HCT116 (cell line): ENCODE results near the gene RASSF6. TPM values are rescaled to one million over a fixed set of nuclear protein-coding genes. Genes with fewer than 3 reads are reported as not detected.

Source experiments
- ATAC-seq: fragments of 200-7000 bp; cut with Tn5 transposase; 2 replicates; pipeline ENCODE4 v1.9.1; 2020; ENCODE audit warnings: mild to moderate bottlenecking, moderate library complexity
- BruUV-seq: library from RNA; stranded (reverse); fragments of 400-500 nt; replicated peaks from 2 replicates; lab custom pipeline; 2021; lab: Mats Ljungman, UMichigan
- CTCF ChIA-PET: fragments of 300-600 bp; sonication (Branson Sonifier 250); formaldehyde crosslinking; loops from one replicate; lab custom pipeline; 2021; ENCODE audit warnings: antibody characterized with exemption; lab: Charles Lee
- POLR2A ChIA-PET: fragments of 300-600, 350-600 bp; sonication (Branson Sonifier 250); formaldehyde crosslinking; loops from one replicate; lab custom pipeline; 2021; ENCODE audit warnings: antibody characterized with exemption; lab: Charles Lee
- RAD21 ChIA-PET, 2 experiments: fragments of 300-600 bp; sonication (Branson Sonifier 250); formaldehyde crosslinking; loops; one replicate each; lab custom pipeline; 2023; ENCODE audit warnings: low total read pairs in 2 of 2; ENCODE audit not compliant: uncharacterized antibody in 2 of 2, unreplicated experiment in 2 of 2, low non-redundant PET in 1 of 2; lab: Charles Lee
- DNase-seq: peaks from one replicate; pipeline ENCODE4 v3.0.0-alpha.2; 2010; ENCODE audit warnings: low read depth, low spot score
- H2AFZ ChIP-seq: fragments of 200-600 bp; shearing (Covaris generic), sonication (generic); 2 replicates; pipeline ENCODE4 v1.6.1; 2017; ENCODE audit warnings: low read depth, mixed run types, mixed read lengths, antibody characterized with exemption, low read length; ENCODE audit not compliant: poor library complexity, severe bottlenecking
- H3K27ac ChIP-seq: 2 replicates; pipeline ENCODE4 v1.5.1; 2012; ENCODE audit warnings: low read depth, low read length
- H3K27me3 ChIP-seq: fragments of 200-600 bp; sonication (generic); 2 replicates; pipeline ENCODE4 v1.6.1; 2016; ENCODE audit warnings: mixed run types, low read length, mixed read lengths; ENCODE audit not compliant: insufficient read depth
- H3K36me3 ChIP-seq, 2 experiments: fragments of 200-500 bp in 1 of 2; fragments of 200-600 bp in 1 of 2; sonication (Bioruptor generic) in 1 of 2; sonication (generic) in 1 of 2; 2 replicates each; pipeline versions ENCODE4 v1.5.1 to v1.6.1; 2014 to 2016; ENCODE audit warnings: low read length in 2 of 2, inconsistent platforms in 1 of 2, mixed read lengths in 1 of 2, mixed run types in 1 of 2; ENCODE audit not compliant: insufficient read depth in 2 of 2, control insufficient read depth in 1 of 2
- H3K4me1 ChIP-seq, 2 experiments: fragments of 200-600 bp in 1 of 2; sonication (generic) in 1 of 2; 2 replicates each; pipeline versions ENCODE4 v1.5.1 to v1.6.1; 2012 to 2017; ENCODE audit warnings: low read length in 2 of 2, inconsistent platforms in 1 of 2, mild to moderate bottlenecking in 1 of 2, mixed read lengths in 1 of 2, mixed run types in 1 of 2, moderate library complexity in 1 of 2; ENCODE audit not compliant: insufficient read depth in 2 of 2, control insufficient read depth in 1 of 2
- H3K4me2 ChIP-seq: fragments of 200-600 bp; sonication (generic); 2 replicates; pipeline ENCODE4 v1.6.1; 2017; ENCODE audit warnings: mixed run types, low read length, mixed read lengths
- H3K4me3 ChIP-seq, 2 experiments: fragments of 200-600 bp in 1 of 2; sonication (generic) in 1 of 2; replicated peaks in 1 of 2; 2 replicates each; pipeline ENCODE4 v1.5.1; 2011 to 2016; ENCODE audit warnings: low read length in 2 of 2, control low read depth in 1 of 2, low read depth in 1 of 2, mild to moderate bottlenecking in 1 of 2, mixed read lengths in 1 of 2, mixed run types in 1 of 2
- H3K79me2 ChIP-seq: fragments of 200-600 bp; sonication (generic); 2 replicates; pipeline ENCODE4 v1.6.1; 2017; ENCODE audit warnings: mild to moderate bottlenecking, mixed run types, low read length, moderate library complexity, mixed read lengths; ENCODE audit not compliant: insufficient read depth
- H3K9ac ChIP-seq: fragments of 200-600 bp; sonication (generic); 2 replicates; pipeline ENCODE4 v1.6.1; 2016; ENCODE audit warnings: low read length, mixed read lengths
- H3K9me2 ChIP-seq: fragments of 200-600 bp; sonication (generic), shearing (Covaris generic); 2 replicates; pipeline ENCODE4 v1.6.1; 2017; ENCODE audit warnings: mixed run types, mild to moderate bottlenecking, moderate library complexity; ENCODE audit not compliant: insufficient read depth
- H3K9me3 ChIP-seq, 2 experiments: fragments of 200-500 bp in 1 of 2; fragments of 200-600 bp in 1 of 2; sonication (Bioruptor generic) in 1 of 2; sonication (generic) in 1 of 2; 2 replicates each; pipeline ENCODE4 v1.6.1; 2014 to 2017; ENCODE audit warnings: low read length in 2 of 2, mixed read lengths in 2 of 2, inconsistent platforms in 1 of 2, low read depth in 1 of 2, mild to moderate bottlenecking in 1 of 2, mixed run types in 1 of 2, moderate library complexity in 1 of 2; ENCODE audit not compliant: control insufficient read depth in 1 of 2, insufficient read depth in 1 of 2
- H4K20me1 ChIP-seq: fragments of 200-600 bp; sonication (generic), shearing (Covaris generic); 2 replicates; pipeline ENCODE4 v1.6.1; 2017; ENCODE audit warnings: mixed run types, mild to moderate bottlenecking, moderate library complexity; ENCODE audit not compliant: insufficient read depth
- CBX3 ChIP-seq: IDR thresholded peaks from 2 replicates; pipeline ENCODE4 v1.6.1; 2012; ENCODE audit warnings: low read depth
- CEBPB ChIP-seq: IDR thresholded peaks from 2 replicates; pipeline ENCODE4 v1.6.1; 2012; ENCODE audit warnings: low read depth
- EGR1 ChIP-seq: IDR thresholded peaks from 2 replicates; pipeline ENCODE4 v1.6.1; 2012; ENCODE audit warnings: low read depth
- ELF1 ChIP-seq: IDR thresholded peaks from 2 replicates; pipeline ENCODE4 v1.6.1; 2012; ENCODE audit warnings: low read depth, borderline replicate concordance
- EZH2 ChIP-seq: fragments of 200-600 bp; sonication (generic); IDR thresholded peaks from 2 replicates; pipeline ENCODE4 v1.6.1; 2017; ENCODE audit warnings: antibody characterized with exemption, mixed run types
- FOSL1 ChIP-seq: IDR thresholded peaks from 2 replicates; pipeline ENCODE4 v1.6.1; 2012; ENCODE audit warnings: low read depth
- JUND ChIP-seq: IDR thresholded peaks from 2 replicates; pipeline ENCODE4 v1.6.1; 2012
- POLR2AphosphoS5 ChIP-seq: IDR thresholded peaks from 2 replicates; pipeline ENCODE4 v1.6.1; 2011; ENCODE audit warnings: mild to moderate bottlenecking, low read depth, low read length, moderate library complexity
- RAD21 ChIP-seq: IDR thresholded peaks from 2 replicates; pipeline ENCODE4 v1.6.1; 2012; ENCODE audit warnings: low read depth, mild to moderate bottlenecking
- SP1 ChIP-seq: IDR thresholded peaks from 2 replicates; pipeline ENCODE4 v1.6.1; 2012; ENCODE audit warnings: low read depth
- SRF ChIP-seq: IDR thresholded peaks from 2 replicates; pipeline ENCODE4 v1.6.1; 2012; ENCODE audit warnings: low read depth
- TCF7L2 ChIP-seq: IDR thresholded peaks from 2 replicates; pipeline ENCODE4 v1.7.0; 2011; ENCODE audit warnings: borderline replicate concordance, inconsistent platforms; ENCODE audit not compliant: insufficient read depth, insufficient read length; ENCODE audit errors: extremely low read depth
- YY1 ChIP-seq: IDR thresholded peaks from 2 replicates; pipeline ENCODE4 v1.6.1; 2011; ENCODE audit warnings: low read length, low read depth, moderate library complexity, mild to moderate bottlenecking; ENCODE audit not compliant: insufficient replicate concordance; ENCODE audit errors: extremely low read depth
- ZFX ChIP-seq: fragments of 450-650 bp; IDR thresholded peaks from 2 replicates; pipeline ENCODE4 v1.6.1; 2017
- ZNF274 ChIP-seq: fragments of 200-500 bp; sonication (Bioruptor generic); IDR thresholded peaks from 2 replicates; pipeline ENCODE4 v1.6.1; 2014; ENCODE audit warnings: mild to moderate bottlenecking, low read depth, low read length, inconsistent platforms
- intact Hi-C: fragments of 100-400 bp; cut with micrococcal nuclease; formaldehyde crosslinking; loops from 2 replicates; pipeline ENCODE4 v1.10.0; 2022
- total RNA-seq: library from RNA; stranded (reverse); gene quantifications from one replicate; pipeline ENCODE4 v1.2.1, GENCODE V29; 2021; ENCODE audit not compliant: unreplicated experiment
- TF ChIP-seq, protein P1 (sequence below): IDR thresholded peaks from 2 replicates; pipeline ENCODE4 v1.6.1; 2012
- TF ChIP-seq, protein P2 (sequence below): IDR thresholded peaks from 2 replicates; pipeline ENCODE4 v1.6.1; 2012
- TF ChIP-seq, protein P3 (sequence below), 3 experiments: fragments of 200-600 bp in 1 of 3; sonication (generic) in 1 of 3; IDR thresholded peaks in 2 of 3; conservative IDR thresholded peaks in 1 of 3; 2 replicates each; pipeline ENCODE4 v1.5.1; 2012 to 2017; ENCODE audit warnings: low read depth in 2 of 3, low read length in 2 of 3, antibody characterized with exemption in 1 of 3, borderline replicate concordance in 1 of 3, control low read depth in 1 of 3, mild to moderate bottlenecking in 1 of 3, mixed read lengths in 1 of 3, mixed run types in 1 of 3, moderate library complexity in 1 of 3; ENCODE audit not compliant: insufficient read depth in 1 of 3
- TF ChIP-seq, protein P4 (sequence below): IDR thresholded peaks from 2 replicates; pipeline ENCODE4 v1.6.1; 2011; ENCODE audit warnings: mild to moderate bottlenecking, low read length, moderate library complexity; ENCODE audit not compliant: insufficient replicate concordance; ENCODE audit errors: extremely low read depth

RASSF6 gene
- total RNA-seq, 1 experiment from 2014 or later, result 1.1 TPM

DNA sequence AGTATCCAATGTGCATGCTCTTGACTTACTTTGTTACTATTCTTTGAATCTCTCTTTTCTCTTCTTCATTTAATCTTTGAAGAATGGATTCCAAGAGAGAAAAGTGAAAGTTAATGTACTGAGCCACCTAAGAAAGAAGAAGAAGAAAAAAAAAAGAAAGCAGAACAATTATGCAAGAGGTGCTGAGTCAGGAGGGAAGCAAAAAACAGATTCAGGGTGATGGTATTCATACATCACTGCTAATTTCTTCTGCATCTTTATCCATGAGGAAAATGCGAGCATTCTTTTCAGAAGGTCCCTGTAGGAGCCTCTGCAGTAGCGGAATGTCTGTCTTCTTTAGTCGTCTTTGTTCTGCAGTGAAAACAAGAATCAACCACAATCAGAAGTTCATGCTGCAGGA, 43.9 kb downstream of the RASSF6 start:
- TF ChIP-seq ELF1, result no peak
- no peak for TF ChIP-seq POLR2AphosphoS5
- TF ChIP-seq, protein P1, sequence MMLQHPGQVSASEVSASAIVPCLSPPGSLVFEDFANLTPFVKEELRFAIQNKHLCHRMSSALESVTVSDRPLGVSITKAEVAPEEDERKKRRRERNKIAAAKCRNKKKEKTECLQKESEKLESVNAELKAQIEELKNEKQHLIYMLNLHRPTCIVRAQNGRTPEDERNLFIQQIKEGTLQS, result no peak
- no peak for TF ChIP-seq ZFX
- no peak for TF ChIP-seq SP1
- TF ChIP-seq EGR1, result no peak
- TF ChIP-seq FOSL1, result no peak
- TF ChIP-seq JUND, result no peak
- no peak for TF ChIP-seq TCF7L2
- no peak for TF ChIP-seq EZH2
- TF ChIP-seq SRF, result no peak
- TF ChIP-seq YY1, result no peak
- TF ChIP-seq, protein P2, sequence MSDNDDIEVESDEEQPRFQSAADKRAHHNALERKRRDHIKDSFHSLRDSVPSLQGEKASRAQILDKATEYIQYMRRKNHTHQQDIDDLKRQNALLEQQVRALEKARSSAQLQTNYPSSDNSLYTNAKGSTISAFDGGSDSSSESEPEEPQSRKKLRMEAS, result no peak
- TF ChIP-seq, protein P3, sequence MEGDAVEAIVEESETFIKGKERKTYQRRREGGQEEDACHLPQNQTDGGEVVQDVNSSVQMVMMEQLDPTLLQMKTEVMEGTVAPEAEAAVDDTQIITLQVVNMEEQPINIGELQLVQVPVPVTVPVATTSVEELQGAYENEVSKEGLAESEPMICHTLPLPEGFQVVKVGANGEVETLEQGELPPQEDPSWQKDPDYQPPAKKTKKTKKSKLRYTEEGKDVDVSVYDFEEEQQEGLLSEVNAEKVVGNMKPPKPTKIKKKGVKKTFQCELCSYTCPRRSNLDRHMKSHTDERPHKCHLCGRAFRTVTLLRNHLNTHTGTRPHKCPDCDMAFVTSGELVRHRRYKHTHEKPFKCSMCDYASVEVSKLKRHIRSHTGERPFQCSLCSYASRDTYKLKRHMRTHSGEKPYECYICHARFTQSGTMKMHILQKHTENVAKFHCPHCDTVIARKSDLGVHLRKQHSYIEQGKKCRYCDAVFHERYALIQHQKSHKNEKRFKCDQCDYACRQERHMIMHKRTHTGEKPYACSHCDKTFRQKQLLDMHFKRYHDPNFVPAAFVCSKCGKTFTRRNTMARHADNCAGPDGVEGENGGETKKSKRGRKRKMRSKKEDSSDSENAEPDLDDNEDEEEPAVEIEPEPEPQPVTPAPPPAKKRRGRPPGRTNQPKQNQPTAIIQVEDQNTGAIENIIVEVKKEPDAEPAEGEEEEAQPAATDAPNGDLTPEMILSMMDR (IDR thresholded peaks at IDR 0.05 in 2 of 3, conservative IDR thresholded peaks at IDR 0.05 in 1 of 3; ENCODE audit: borderline replicate concordance in 1 of 3, insufficient read depth in 1 of 3, low read depth in 2 of 3, low read length in 2 of 3), result no peak
- TF ChIP-seq, protein P4, sequence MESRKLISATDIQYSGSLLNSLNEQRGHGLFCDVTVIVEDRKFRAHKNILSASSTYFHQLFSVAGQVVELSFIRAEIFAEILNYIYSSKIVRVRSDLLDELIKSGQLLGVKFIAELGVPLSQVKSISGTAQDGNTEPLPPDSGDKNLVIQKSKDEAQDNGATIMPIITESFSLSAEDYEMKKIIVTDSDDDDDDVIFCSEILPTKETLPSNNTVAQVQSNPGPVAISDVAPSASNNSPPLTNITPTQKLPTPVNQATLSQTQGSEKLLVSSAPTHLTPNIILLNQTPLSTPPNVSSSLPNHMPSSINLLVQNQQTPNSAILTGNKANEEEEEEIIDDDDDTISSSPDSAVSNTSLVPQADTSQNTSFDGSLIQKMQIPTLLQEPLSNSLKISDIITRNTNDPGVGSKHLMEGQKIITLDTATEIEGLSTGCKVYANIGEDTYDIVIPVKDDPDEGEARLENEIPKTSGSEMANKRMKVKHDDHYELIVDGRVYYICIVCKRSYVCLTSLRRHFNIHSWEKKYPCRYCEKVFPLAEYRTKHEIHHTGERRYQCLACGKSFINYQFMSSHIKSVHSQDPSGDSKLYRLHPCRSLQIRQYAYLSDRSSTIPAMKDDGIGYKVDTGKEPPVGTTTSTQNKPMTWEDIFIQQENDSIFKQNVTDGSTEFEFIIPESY, result no peak
- no peak for TF ChIP-seq ZNF274
- TF ChIP-seq RAD21, result no peak
- no peak for TF ChIP-seq CBX3
- no peak for TF ChIP-seq CEBPB
- ATAC-seq (no peak), DNase-seq (no peak)
- no peaks in the 10 kb centered on the region for H3K36me3 ChIP-seq
- no peak overlapping the region for H3K9ac ChIP-seq
- intact Hi-C loops, result no loop called here
- H3K9me2 ChIP-seq, result no peaks in the 10 kb centered on the region
- no peaks in the 10 kb centered on the region for H3K79me2 ChIP-seq
- no peak overlapping the region for H3K4me2 ChIP-seq
- H3K4me3 ChIP-seq, result no peak overlapping the region
- no peaks in the 10 kb centered on the region for H3K9me3 ChIP-seq
- ChIA-PET CTCF (interaction anchor here (0.9 to 1.7 kb wide), 5 partner anchors 9 to 558 kb away, joined by 3 to 9 read pairs (median 4); no protein-coding TSS in a partner anchor), POLR2A (no interaction called here), RAD21 (no interaction called here)
- BruUV-seq, result no TSS peak
- no peaks in the 10 kb centered on the region for H3K4me1 ChIP-seq
- H3K27ac ChIP-seq, result no peak overlapping the region
- H2AFZ ChIP-seq, result no peak overlapping the region
- no peaks in the 10 kb centered on the region for H4K20me1 ChIP-seq
- H3K27me3 ChIP-seq, result no peaks in the 10 kb centered on the region
